ENCODE data around the gene AGL. TPM values are rescaled to one million over a fixed set of nuclear protein-coding genes. Genes with fewer than 3 reads are reported as not detected.
"Not testable (repeated sequence)": the region's sequence is repeated elsewhere in the genome, so short reads cannot be mapped to it uniquely, and the experiment has no call there.

The AGL gene
- total RNA-seq, 5 donors from 2014 or later (not counting 1 experiment from before 2014, with no cell fraction given) = 14.6 to 17.3 (median 15.8) TPM

- H3K27ac ChIP-seq (ENCODE audit: low read length); CTCF ChIA-PET: not testable (repeated sequence)
These were observed 5.0 kb upstream of the AGL start for GRCh38 chr1:99845201-99845600.

GRCh38 chr1:99849413-99849743 lies 783 bp upstream of the AGL start:
- Mint-ChIP-seq H3K9me3 (no peaks in the 10 kb centered on the region), H3K36me3 (peaks cover 11% of the 10 kb centered on the region), H3K4me1 (peaks cover 28 to 35% (median 33%) of the 10 kb centered on the region in 3 donors), H3K4me3 (peak overlapping the region; percentile 89 to 95 (median 91)), H3K27me3 (no peaks in the 10 kb centered on the region), H3K27ac (peak overlapping the region; percentile 92 to 95)
- H3K27ac ChIP-seq (ENCODE audit: low read length) = peak overlapping the region; percentile 71
- peak in 3 of 35 experiments; percentile 0 to 23 (median 0) for DNase-seq
- H3K4me3 ChIP-seq (ENCODE audit: control insufficient read depth in 1 of 2, extremely low read depth in 1 of 2, low read length in 1 of 2) = peak overlapping the region; percentile 81 to 91
- no peaks in the 10 kb centered on the region for H3K9me3 ChIP-seq
- H3K27me3 ChIP-seq (replicated peaks in 1 of 2; ENCODE audit: control insufficient read depth in 2 of 2, extremely low read depth in 1 of 2, insufficient read depth in 2 of 2, low read length in 1 of 2) = no peaks in the 10 kb centered on the region
- no peak for ATAC-seq (replicated peaks in 1 of 4)
- ChIA-PET CTCF (interaction anchor here (0.5 to 0.7 kb wide), 3 partner anchors 27 to 502 kb away, joined by 3 to 5 read pairs (median 4); no protein-coding TSS in a partner anchor), POLR2A (no interaction called here)
- WGBS (ENCODE audit: insufficient coverage) = 81% methylated on average over 5 of the region's 6 CpGs
- H3K36me3 ChIP-seq (ENCODE audit: control insufficient read depth in 2 of 2, extremely low read depth in 1 of 2, insufficient read depth in 1 of 2, low read length in 1 of 2) = peaks cover 0 to 4% of the 10 kb centered on the region in 2 donors
- H3K4me1 ChIP-seq (ENCODE audit: control insufficient read depth in 1 of 2, extremely low read depth in 1 of 2, insufficient read depth in 2 of 2, low read length in 2 of 2) = peaks cover 9 to 14% of the 10 kb centered on the region in 2 experiments

More at GRCh38 chr1:99845201-99845600, 5.0 kb upstream of the AGL start:
- H3K4me3 ChIP-seq (ENCODE audit: control insufficient read depth in 1 of 2, extremely low read depth in 1 of 2, low read length in 1 of 2); H3K4me1 ChIP-seq (ENCODE audit: control insufficient read depth in 1 of 2, extremely low read depth in 1 of 2, insufficient read depth in 2 of 2, low read length in 2 of 2); H3K27ac Mint-ChIP-seq; H3K27me3 ChIP-seq (replicated peaks in 1 of 2; ENCODE audit: control insufficient read depth in 2 of 2, extremely low read depth in 1 of 2, insufficient read depth in 2 of 2, low read length in 1 of 2); H3K4me3 Mint-ChIP-seq; POLR2A ChIA-PET; H3K36me3 ChIP-seq (ENCODE audit: control insufficient read depth in 2 of 2, extremely low read depth in 1 of 2, insufficient read depth in 1 of 2, low read length in 1 of 2); H3K9me3 Mint-ChIP-seq; ATAC-seq (replicated peaks in 1 of 4); H3K27me3 Mint-ChIP-seq; DNase-seq; H3K9me3 ChIP-seq; H3K36me3 Mint-ChIP-seq: not testable (repeated sequence)
- peaks cover 7 to 12% (median 7%) of the 10 kb centered on the region in 3 donors for H3K4me1 Mint-ChIP-seq
- 94% methylated on average over 7 of the region's 9 CpGs for WGBS (ENCODE audit: insufficient coverage)

GRCh38 chr1:99850459-99851291 lies 514 bp downstream of the AGL start:
- CTCF ChIA-PET = no interaction called here
- Histone ChIP-seq H3K4me3 (ENCODE audit: control insufficient read depth in 1 of 2, extremely low read depth in 1 of 2, low read length in 1 of 2) (peak overlapping the region; percentile 81 to 91), H3K4me1 (ENCODE audit: control insufficient read depth in 1 of 2, extremely low read depth in 1 of 2, insufficient read depth in 2 of 2, low read length in 2 of 2) (peaks cover 9 to 14% of the 10 kb centered on the region in 2 experiments), H3K36me3 (ENCODE audit: control insufficient read depth in 2 of 2, extremely low read depth in 1 of 2, insufficient read depth in 1 of 2, low read length in 1 of 2) (peaks cover 0 to 4% of the 10 kb centered on the region in 2 donors), H3K9me3 (no peaks in the 10 kb centered on the region), H3K27me3 (replicated peaks in 1 of 2; ENCODE audit: control insufficient read depth in 2 of 2, extremely low read depth in 1 of 2, insufficient read depth in 2 of 2, low read length in 1 of 2) (no peaks in the 10 kb centered on the region), H3K27ac (ENCODE audit: low read length) (peak overlapping the region; percentile 71)
- WGBS (ENCODE audit: insufficient coverage) = 0% methylated on average over 3 of the region's 15 CpGs
- no peaks in the 10 kb centered on the region for H3K9me3 Mint-ChIP-seq
- H3K4me3 Mint-ChIP-seq = peak overlapping the region; percentile 89 to 95 (median 91)
- POLR2A ChIA-PET = interaction anchor here in 1 of 2 donors (0.6 to 0.7 kb wide), 2 partner anchors 8 to 833 kb away, joined by 3 read pairs; no protein-coding TSS in a partner anchor
- no peaks in the 10 kb centered on the region for H3K27me3 Mint-ChIP-seq
- H3K36me3 Mint-ChIP-seq = peaks cover 11% of the 10 kb centered on the region
- peak in 2 of 35 experiments; percentile 0 to 7 for DNase-seq
- peak overlapping the region; percentile 87 to 95 for H3K27ac Mint-ChIP-seq
- peak in 1 of 4 experiments; percentile 15 for ATAC-seq (replicated peaks in 1 of 4)
- H3K4me1 Mint-ChIP-seq = peaks cover 28 to 35% (median 33%) of the 10 kb centered on the region in 3 donors

GRCh38 chr1:99851850-99852454 lies 1.8 kb downstream of the AGL start:
- peaks cover 9 to 14% of the 10 kb centered on the region in 2 experiments for H3K4me1 ChIP-seq (ENCODE audit: control insufficient read depth in 1 of 2, extremely low read depth in 1 of 2, insufficient read depth in 2 of 2, low read length in 2 of 2)
- peak overlapping the region; percentile 19 to 89 (median 39) for H3K4me3 Mint-ChIP-seq
- no peak overlapping the region for H3K27ac ChIP-seq (ENCODE audit: low read length)
- no peaks in the 10 kb centered on the region for H3K9me3 Mint-ChIP-seq
- no peak overlapping the region for H3K4me3 ChIP-seq (ENCODE audit: control insufficient read depth in 1 of 2, extremely low read depth in 1 of 2, low read length in 1 of 2)
- peak overlapping the region; percentile 14 to 55 for H3K27ac Mint-ChIP-seq
- WGBS (ENCODE audit: insufficient coverage) = 100% methylated on average over 2 of the region's 4 CpGs
- H3K27me3 Mint-ChIP-seq = no peaks in the 10 kb centered on the region
- H3K36me3 Mint-ChIP-seq = peaks cover 16% of the 10 kb centered on the region
- H3K27me3 ChIP-seq (replicated peaks in 1 of 2; ENCODE audit: control insufficient read depth in 2 of 2, extremely low read depth in 1 of 2, insufficient read depth in 2 of 2, low read length in 1 of 2) = no peaks in the 10 kb centered on the region
- H3K4me1 Mint-ChIP-seq = peaks cover 28 to 35% (median 33%) of the 10 kb centered on the region in 3 donors
- POLR2A ChIA-PET = interaction anchor here in 1 of 2 donors (0.7 kb wide), 1 partner anchor 200 kb away, joined by 5 read pairs; no protein-coding TSS in a partner anchor
- no peaks in the 10 kb centered on the region for H3K9me3 ChIP-seq
- DNase-seq (no peak), ATAC-seq (replicated peaks in 1 of 4) (no peak)
- H3K36me3 ChIP-seq (ENCODE audit: control insufficient read depth in 2 of 2, extremely low read depth in 1 of 2, insufficient read depth in 1 of 2, low read length in 1 of 2) = peaks cover 0 to 8% of the 10 kb centered on the region in 2 donors
- CTCF ChIA-PET = interaction anchor here in 1 of 2 donors (0.6 to 0.7 kb wide), 3 partner anchors 267 to 610 kb away, joined by 3 to 7 read pairs (median 3); no protein-coding TSS in a partner anchor

- Histone ChIP-seq H3K36me3 (ENCODE audit: control insufficient read depth in 2 of 2, extremely low read depth in 1 of 2, insufficient read depth in 1 of 2, low read length in 1 of 2) (peaks cover 0 to 8% of the 10 kb centered on the region in 2 donors), H3K27ac (ENCODE audit: low read length) (no peak overlapping the region), H3K4me1 (ENCODE audit: control insufficient read depth in 1 of 2, extremely low read depth in 1 of 2, insufficient read depth in 2 of 2, low read length in 2 of 2) (peaks cover 9 to 14% of the 10 kb centered on the region in 2 experiments), H3K27me3 (replicated peaks in 1 of 2; ENCODE audit: control insufficient read depth in 2 of 2, extremely low read depth in 1 of 2, insufficient read depth in 2 of 2, low read length in 1 of 2) (no peaks in the 10 kb centered on the region), H3K4me3 (ENCODE audit: control insufficient read depth in 1 of 2, extremely low read depth in 1 of 2, low read length in 1 of 2) (no peak overlapping the region), H3K9me3 (no peaks in the 10 kb centered on the region)
- ATAC-seq (replicated peaks in 1 of 4) = no peak
- Mint-ChIP-seq H3K9me3 (no peaks in the 10 kb centered on the region), H3K4me1 (peaks cover 28 to 35% (median 33%) of the 10 kb centered on the region in 3 donors), H3K27ac (peak overlapping the region in 1 of 2 donors; percentile 50), H3K27me3 (no peaks in the 10 kb centered on the region), H3K36me3 (peaks cover 16% of the 10 kb centered on the region), H3K4me3 (no peak overlapping the region)
- no peak for DNase-seq
- POLR2A ChIA-PET = interaction anchor here in 1 of 2 donors (0.7 kb wide), 1 partner anchor 17 kb away, joined by 3 read pairs; no protein-coding TSS in a partner anchor
- CTCF ChIA-PET = interaction anchor here in 1 of 2 donors (0.6 kb wide), 1 partner anchor 147 kb away, joined by 3 read pairs; no protein-coding TSS in a partner anchor
- WGBS (ENCODE audit: insufficient coverage) = 100% methylated on average over 2 of the region's 3 CpGs
These were observed 2.5 kb downstream of the AGL start for GRCh38 chr1:99852648-99853047.

GRCh38 chr1:99855914-99856450 lies 5.8 kb downstream of the AGL start:
- H3K27ac ChIP-seq (ENCODE audit: low read length) = no peak overlapping the region
- no peaks in the 10 kb centered on the region for H3K9me3 Mint-ChIP-seq
- peaks cover 21% of the 10 kb centered on the region for H3K36me3 Mint-ChIP-seq
- no peaks in the 10 kb centered on the region for H3K9me3 ChIP-seq
- no peak overlapping the region for H3K4me3 Mint-ChIP-seq
- POLR2A ChIA-PET = no interaction called here
- no CpG with 5 or more reads among the region's 1 CpG for WGBS (ENCODE audit: insufficient coverage)
- H3K27ac Mint-ChIP-seq = no peak overlapping the region
- DNase-seq (no peak), ATAC-seq (replicated peaks in 1 of 4) (no peak)
- H3K27me3 Mint-ChIP-seq = no peaks in the 10 kb centered on the region
- peaks cover 14 to 21% (median 16%) of the 10 kb centered on the region in 3 donors for H3K4me1 Mint-ChIP-seq
- H3K4me3 ChIP-seq (ENCODE audit: control insufficient read depth in 1 of 2, extremely low read depth in 1 of 2, low read length in 1 of 2) = no peak overlapping the region
- H3K4me1 ChIP-seq (ENCODE audit: control insufficient read depth in 1 of 2, extremely low read depth in 1 of 2, insufficient read depth in 2 of 2, low read length in 2 of 2) = peaks cover 0 to under 1% of the 10 kb centered on the region in 2 experiments
- H3K36me3 ChIP-seq (ENCODE audit: control insufficient read depth in 2 of 2, extremely low read depth in 1 of 2, insufficient read depth in 1 of 2, low read length in 1 of 2) = peaks cover 0 to 14% of the 10 kb centered on the region in 2 donors
- CTCF ChIA-PET = no interaction called here
- no peaks in the 10 kb centered on the region for H3K27me3 ChIP-seq (replicated peaks in 1 of 2; ENCODE audit: control insufficient read depth in 2 of 2, extremely low read depth in 1 of 2, insufficient read depth in 2 of 2, low read length in 1 of 2)
